Urinary bladder (tissue), 4 donors: Measurements from ENCODE around the gene ATOSB. TPM values are rescaled to one million over a fixed set of nuclear protein-coding genes. Genes with fewer than 3 reads are reported as not detected.
A peak's percentile ranks its signal among the peaks of the same experiment; 100 is the strongest.

ENCODE experiments used
- DNase-seq: peaks from one replicate; pipeline ENCODE4 v3.0.0-alpha.2; 2015; ENCODE audit errors: extremely low spot score
- H3K27ac ChIP-seq: one replicate; pipeline ENCODE4 v1.5.1; 2013; ENCODE audit warnings: low read depth, mild to moderate bottlenecking, moderate library complexity
- H3K36me3 ChIP-seq: one replicate; pipeline ENCODE4 v1.6.1; 2013; ENCODE audit warnings: mild to moderate bottlenecking, moderate library complexity; ENCODE audit not compliant: insufficient read depth
- H3K4me1 ChIP-seq: one replicate; pipeline ENCODE4 v1.6.1; 2013; ENCODE audit warnings: mild to moderate bottlenecking, moderate library complexity; ENCODE audit not compliant: insufficient read depth
- H3K4me3 ChIP-seq: one replicate; pipeline ENCODE4 v1.5.1; 2013; ENCODE audit warnings: low read depth, low read length
- WGBS: extraction: QIAGEN DNeasy Blood & Tissue Kit; methylation state at CpG from one replicate; pipeline ENCODE4 v1.1.7; 2013; 5-methylcytosine and 5-hydroxymethylcytosine counted together
- polyA plus RNA-seq: library from polyadenylated mRNA; stranded (reverse); fragments of 200-250 nt; gene quantifications from one replicate; pipeline ENCODE4 v1.2.3, GENCODE V29; 2013
- total RNA-seq: library from RNA; depleted of rRNA; stranded (reverse); fragments of >200 nt; gene quantifications from one replicate; pipeline ENCODE4 v1.2.3, GENCODE V29; 2014
- donor health status: healthy with polysubstance abuse.
- donor health status: healthy.

The ATOSB gene
- total and polyA plus RNA-seq, 2 donors, result 6.0 to 18.7 TPM

DNA sequence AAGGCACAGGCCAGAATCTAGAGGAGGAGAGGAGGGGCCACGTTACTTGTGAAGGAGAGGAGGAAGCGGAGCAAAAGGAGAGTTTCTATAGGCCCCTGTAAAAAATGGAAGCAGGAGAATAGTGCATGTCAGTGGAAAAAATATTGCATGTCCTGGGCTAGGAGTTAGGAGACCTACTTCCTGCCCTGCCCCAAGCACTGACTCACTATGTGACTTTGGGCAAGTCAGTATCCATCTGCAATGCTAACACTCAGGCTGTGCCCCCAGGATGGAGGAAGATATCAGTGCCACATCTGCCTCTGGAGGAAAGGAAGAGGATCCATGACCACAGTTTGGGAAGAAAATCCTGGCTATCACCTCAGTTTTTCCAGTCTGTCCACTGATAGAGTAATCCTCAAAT lies 26.2 kb downstream of the ATOSB start:
- WGBS, result 95% methylated on average over 2 of the region's 2 CpGs
- H3K4me1 ChIP-seq, result no peaks in the 10 kb centered on the region
- DNase-seq, result no peak
- no peak overlapping the region for H3K4me3 ChIP-seq
- peaks cover 4% of the 10 kb centered on the region for H3K36me3 ChIP-seq
- no peak overlapping the region for H3K27ac ChIP-seq

DNA sequence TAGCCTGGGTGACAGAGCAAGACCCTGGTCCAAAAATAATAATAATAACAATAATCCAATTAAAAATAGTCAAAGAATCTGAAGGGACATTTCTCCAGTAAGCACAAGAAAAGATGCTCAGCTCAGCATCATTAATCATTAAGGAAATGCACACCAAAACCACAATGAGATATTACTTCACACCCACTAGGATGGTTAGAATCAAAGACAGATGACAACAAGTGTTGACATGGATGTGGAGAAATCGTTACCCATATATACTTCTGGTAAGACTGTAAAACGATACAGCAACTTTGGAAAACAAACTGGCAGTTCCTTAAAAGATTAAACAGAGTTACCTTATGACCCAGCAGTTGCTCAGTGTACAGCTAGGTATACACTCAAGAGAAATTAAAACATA lies 30.6 kb downstream of the ATOSB start:
- Histone ChIP-seq H3K4me3 (no peak overlapping the region), H3K4me1 (no peaks in the 10 kb centered on the region), H3K27ac (no peak overlapping the region), H3K36me3 (peaks cover 4% of the 10 kb centered on the region)
- DNase-seq, result no peak
- WGBS, result 86% methylated on average over 2 of the region's 2 CpGs

- H3K4me1 ChIP-seq, result no peaks in the 10 kb centered on the region
- H3K36me3 ChIP-seq, result no peaks in the 10 kb centered on the region
- WGBS, result under 1% methylated on average over 67 of the region's 67 CpGs
- peak within 1 kb of the TSS; percentile 63 for H3K4me3 ChIP-seq
- DNase-seq, result peak; percentile 87
- peak within 1 kb of the TSS; percentile 27 for H3K27ac ChIP-seq
These were observed 36.0 kb downstream of the ATOSB start, which contains the start of gene FANCG for GRCh38 chr9:35079426-35080341. TSS of gene FANCG (minus strand) at chr9:35079942. CDS start at chr9:35079524, 418 bp downstream.

DNA sequence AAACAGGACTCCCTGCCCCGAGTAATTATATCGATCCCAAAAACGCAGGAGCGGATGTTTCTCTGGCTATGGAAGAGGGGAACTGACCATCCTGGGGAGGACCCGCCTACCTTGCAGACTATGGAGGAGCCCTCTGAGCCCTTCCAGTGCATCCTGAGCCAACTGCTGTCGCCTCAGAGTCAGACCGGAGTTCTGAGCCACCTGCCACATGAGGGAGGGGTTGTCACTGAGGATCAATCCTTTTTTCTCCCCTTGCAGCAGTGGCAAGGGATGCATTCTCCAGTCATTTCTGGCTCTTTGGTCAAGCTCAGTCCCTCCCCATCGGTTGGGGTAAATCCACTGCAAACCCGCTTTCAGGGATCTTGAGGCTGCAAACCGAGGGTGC lies 36.6 kb downstream of the ATOSB start:
- peak overlapping the region; percentile 63 for H3K4me3 ChIP-seq
- DNase-seq, result no peak
- no peaks in the 10 kb centered on the region for H3K36me3 ChIP-seq
- no peaks in the 10 kb centered on the region for H3K4me1 ChIP-seq
- 4% methylated on average over 10 of the region's 10 CpGs for WGBS
- H3K27ac ChIP-seq, result no peak overlapping the region

DNA sequence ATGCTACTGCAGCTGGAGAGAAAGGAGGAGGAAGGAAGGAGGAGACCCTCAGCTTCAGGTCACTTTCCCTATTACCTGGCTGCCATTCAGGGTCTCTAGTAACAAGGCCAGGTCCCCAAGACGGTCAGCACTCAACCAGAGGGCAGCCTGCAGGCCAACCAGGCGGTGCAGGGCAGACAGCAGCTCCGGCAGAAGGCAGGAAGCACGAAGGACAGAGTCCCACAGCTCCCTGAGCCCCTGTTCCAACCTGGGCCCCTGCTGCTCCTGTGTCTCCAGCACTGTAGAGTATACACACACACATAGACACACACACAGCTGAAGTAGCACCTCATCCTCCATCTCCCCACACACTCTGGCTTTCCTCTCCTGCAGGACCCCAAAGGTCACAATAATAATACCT lies 37.6 kb downstream of the ATOSB start:
- H3K27ac ChIP-seq, result no peak overlapping the region
- H3K4me3 ChIP-seq, result no peak overlapping the region
- H3K36me3 ChIP-seq, result no peaks in the 10 kb centered on the region
- DNase-seq, result no peak
- H3K4me1 ChIP-seq, result no peaks in the 10 kb centered on the region
- WGBS, result 61% methylated on average over 4 of the region's 4 CpGs

GRCh38 chr9:35076848-35077247 lies 38.8 kb downstream of the ATOSB start:
- WGBS, result 95% methylated on average over 4 of the region's 4 CpGs
- H3K4me3 ChIP-seq, result no peak overlapping the region
- no peaks in the 10 kb centered on the region for H3K36me3 ChIP-seq
- DNase-seq, result no peak
- no peak overlapping the region for H3K27ac ChIP-seq
- no peaks in the 10 kb centered on the region for H3K4me1 ChIP-seq

DNA sequence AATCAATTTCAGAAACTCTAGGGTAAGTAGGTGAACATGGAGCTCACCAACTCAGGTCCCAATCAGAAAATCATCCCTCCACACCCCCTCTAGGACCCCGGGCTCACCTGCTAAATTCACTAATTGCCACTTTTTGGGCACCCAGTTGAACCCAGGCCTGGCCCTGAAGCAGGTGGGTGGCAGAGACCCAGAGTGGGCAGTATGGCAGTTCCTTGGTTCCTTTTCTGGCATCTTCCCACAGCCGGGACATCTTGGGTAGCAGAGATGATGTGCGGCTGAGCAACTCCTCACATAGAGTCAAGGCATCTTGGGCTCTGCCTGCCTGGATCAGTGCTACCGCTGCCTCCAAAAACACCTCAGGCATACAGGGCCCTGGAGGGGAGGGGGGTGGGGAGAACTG lies 40.3 kb downstream of the ATOSB start:
- no peak overlapping the region for H3K4me3 ChIP-seq
- H3K4me1 ChIP-seq, result no peaks in the 10 kb centered on the region
- WGBS, result 98% methylated on average over 4 of the region's 4 CpGs
- no peaks in the 10 kb centered on the region for H3K36me3 ChIP-seq
- H3K27ac ChIP-seq, result no peak overlapping the region
- DNase-seq, result no peak

DNA sequence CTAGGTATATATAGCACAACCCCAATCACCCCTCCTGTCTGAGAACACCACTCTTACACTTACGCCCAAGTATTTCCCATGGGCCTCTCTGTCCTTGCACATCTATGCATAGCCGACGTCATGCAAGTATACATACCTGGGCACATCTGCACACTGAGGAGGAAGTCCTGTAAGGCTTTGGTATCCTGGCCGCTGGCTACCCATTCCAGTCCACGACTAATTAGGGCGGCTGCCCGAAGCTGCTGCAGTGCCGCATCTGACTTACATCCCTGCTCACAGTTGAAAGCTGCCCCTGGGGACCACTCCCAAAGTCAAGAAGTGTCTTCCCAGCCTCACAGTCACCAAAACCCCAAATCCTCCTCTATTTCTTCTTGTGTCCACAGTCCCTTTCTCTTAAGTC lies 40.9 kb downstream of the ATOSB start:
- Histone ChIP-seq H3K4me1 (peaks cover 3% of the 10 kb centered on the region), H3K4me3 (no peak overlapping the region), H3K27ac (no peak overlapping the region), H3K36me3 (no peaks in the 10 kb centered on the region)
- no peak for DNase-seq
- WGBS, result 96% methylated on average over 8 of the region's 8 CpGs

GRCh38 chr9:35074141-35074540 lies 41.5 kb downstream of the ATOSB start:
- no peaks in the 10 kb centered on the region for H3K36me3 ChIP-seq
- peaks cover 3% of the 10 kb centered on the region for H3K4me1 ChIP-seq
- H3K4me3 ChIP-seq, result no peak overlapping the region
- no peak for DNase-seq
- WGBS, result 99% methylated on average over 6 of the region's 6 CpGs
- H3K27ac ChIP-seq, result no peak overlapping the region

GRCh38 chr9:35073279-35073612 lies 42.4 kb downstream of the ATOSB start:
- Histone ChIP-seq H3K4me1 (peaks cover 3% of the 10 kb centered on the region), H3K36me3 (no peaks in the 10 kb centered on the region), H3K27ac (no peak overlapping the region), H3K4me3 (no peak overlapping the region)
- 96% methylated on average over 2 of the region's 2 CpGs for WGBS
- no peak for DNase-seq

GRCh38 chr9:35072461-35073278 lies 43.0 kb downstream of the ATOSB start, which contains the start of gene VCP:
TSS of gene VCP (minus strand) at chr9:35072625. CDS start at chr9:35072353, 272 bp downstream.
- Histone ChIP-seq H3K27ac (peak within 1 kb of the TSS; percentile 98), H3K4me3 (peak within 1 kb of the TSS; percentile 72), H3K36me3 (no peaks in the 10 kb centered on the region), H3K4me1 (peaks cover 3% of the 10 kb centered on the region)
- DNase-seq, result peak; percentile 98
- WGBS, result 5% methylated on average over 54 of the region's 54 CpGs

DNA sequence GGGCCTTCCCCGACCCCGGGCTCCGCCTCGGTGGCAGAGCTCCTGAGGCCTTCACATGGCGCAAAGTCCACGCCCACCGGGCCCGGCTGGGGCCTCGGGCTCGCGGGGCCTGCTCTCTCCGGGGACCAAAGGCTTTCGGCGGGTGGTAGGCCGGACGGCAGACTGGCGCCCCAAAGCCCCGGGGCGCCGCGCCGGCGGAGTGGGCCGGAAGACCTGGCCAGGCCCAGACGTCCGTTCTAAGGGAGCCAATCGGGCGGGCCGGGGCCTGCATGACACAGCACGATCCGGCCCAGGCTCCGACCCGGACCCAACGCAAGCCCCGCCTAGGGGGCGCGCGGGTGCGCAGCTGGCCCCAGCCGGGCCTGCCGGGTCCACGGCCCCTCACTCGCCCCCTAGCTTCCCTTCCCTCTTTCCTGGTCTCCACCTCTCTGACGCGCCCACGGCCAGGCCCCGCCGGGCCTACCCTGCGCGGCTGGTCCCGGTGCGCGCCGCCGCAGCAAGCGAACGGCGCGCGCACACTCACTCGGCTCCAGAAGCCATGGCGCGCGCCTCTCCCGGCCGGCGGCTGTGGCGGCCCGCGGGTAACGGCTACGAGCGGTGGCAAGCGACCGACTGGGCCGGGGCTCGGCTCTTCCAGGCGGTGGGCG lies 43.7 kb downstream of the ATOSB start:
- Histone ChIP-seq H3K4me3 (peak overlapping the region; percentile 72), H3K4me1 (peaks cover 3% of the 10 kb centered on the region), H3K36me3 (no peaks in the 10 kb centered on the region), H3K27ac (peak overlapping the region; percentile 98)
- DNase-seq, result peak; percentile 43
- under 1% methylated on average over 79 of the region's 79 CpGs for WGBS
